ENCODE results near the gene PATL1. TPM values are rescaled to one million over a fixed set of nuclear protein-coding genes. Genes with fewer than 3 reads are reported as not detected.

Gene PATL1
- total and polyA plus RNA-seq, 2 experiments from 2014 or later, result 12.9 to 19.6 TPM

- TF ChIP-seq EZH2 (IDR thresholded peaks at IDR 0.05; ENCODE audit: low read depth, unreplicated experiment) (no peak), EZH2phosphoT487 (IDR thresholded peaks at IDR 0.05; ENCODE audit: unreplicated experiment) (no peak), ZNF331 (CRISPR knock-in tag; IDR thresholded peaks at IDR 0.05; ENCODE audit: low read depth) (no peak), ETS1 (IDR thresholded peaks at IDR 0.05) (no peak), CREB1 (CRISPR knock-in tag; IDR thresholded peaks at IDR 0.05; ENCODE audit: low read depth) (no peak), STAT1 (IDR thresholded peaks at IDR 0.05; ENCODE audit: unreplicated experiment) (no peak)
These were observed 4.5 kb upstream of the PATL1 start (continued) for GRCh38 chr11:59673291-59673690.

- H3K4me1 ChIP-seq (ENCODE audit: insufficient read depth), result peaks cover 17% of the 10 kb centered on the region
- H3K9me3 Mint-ChIP-seq, result no peaks in the 10 kb centered on the region
- peaks cover 9% of the 10 kb centered on the region for H3K36me3 Mint-ChIP-seq (ENCODE audit: low read depth)
- H3K9me2 ChIP-seq (ENCODE audit: insufficient read depth), result no peaks in the 10 kb centered on the region
- H3K79me2 ChIP-seq (replicated peaks; ENCODE audit: insufficient read depth), result peaks cover 17% of the 10 kb centered on the region
- ATAC-seq, result no peak
- H3K4me3 Mint-ChIP-seq, result no peak overlapping the region
- no peak overlapping the region for H3K4me2 ChIP-seq
- no peak overlapping the region for H3K27ac Mint-ChIP-seq
- no peak for DNase-seq (ENCODE audit: low spot score)
- no peak overlapping the region for H3K4me3 ChIP-seq
- H3K4me1 Mint-ChIP-seq, result peaks cover 16% of the 10 kb centered on the region
- no peak overlapping the region for H3K27ac ChIP-seq (ENCODE audit: low read depth)
- H3F3A ChIP-seq (replicated peaks; ENCODE audit: low read depth), result no peaks in the 10 kb centered on the region
- H3K27me3 Mint-ChIP-seq (ENCODE audit: insufficient read depth, low read depth, poor library complexity), result peaks cover 5% of the 10 kb centered on the region
- H4K20me1 ChIP-seq (replicated peaks; ENCODE audit: insufficient read depth), result no peaks in the 10 kb centered on the region
- peaks cover 6% of the 10 kb centered on the region; the same call in 1 of the 2 replicates for H3K36me3 ChIP-seq (ENCODE audit: insufficient read depth)
- H2AFZ ChIP-seq, result no peak overlapping the region
- no peaks in the 10 kb centered on the region for H3K27me3 ChIP-seq (ENCODE audit: insufficient read depth)
- TF ChIP-seq STAT1 (IDR thresholded peaks at IDR 0.05; ENCODE audit: unreplicated experiment) (no peak), EZH2phosphoT487 (IDR thresholded peaks at IDR 0.05; ENCODE audit: unreplicated experiment) (no peak), CREB1 (CRISPR knock-in tag; IDR thresholded peaks at IDR 0.05; ENCODE audit: low read depth) (no peak), REST (IDR thresholded peaks at IDR 0.05; ENCODE audit: unreplicated experiment) (no peak), ZNF114 (CRISPR knock-in tag; IDR thresholded peaks at IDR 0.05) (no peak), CTCF (conservative IDR thresholded peaks at IDR 0.05; ENCODE audit: low read depth in 2 of 2) (no peak), NANOG (IDR thresholded peaks at IDR 0.05; ENCODE audit: borderline replicate concordance) (no peak)
These were observed 2.6 kb upstream of the PATL1 start for GRCh38 chr11:59671471-59671870.
